ENCODE measurements around the gene ADCY5.

- TF ChIP-seq CTCF (IDR thresholded peaks at IDR 0.05) (no peak), EP300 (IDR thresholded peaks at IDR 0.05) (no peak), RCOR1 (IDR thresholded peaks at IDR 0.05; ENCODE audit: low read depth, low read length) (no peak), E2F6 (IDR thresholded peaks at IDR 0.05; ENCODE audit: borderline replicate concordance, low read depth) (no peak), MAZ (IDR thresholded peaks at IDR 0.05; ENCODE audit: borderline replicate concordance, low read depth, low read length) (no peak), USF2 (IDR thresholded peaks at IDR 0.05) (no peak), RAD21 (conservative IDR thresholded peaks at IDR 0.05 in 1 of 2, IDR thresholded peaks at IDR 0.05 in 1 of 2) (no peak), RFX5 (IDR thresholded peaks at IDR 0.05) (no peak), ZFP36 (IDR thresholded peaks at IDR 0.05; ENCODE audit: borderline replicate concordance, partially characterized antibody) (no peak), CEBPB (IDR thresholded peaks at IDR 0.05) (no peak)
These were observed 19.3 kb downstream of the ADCY5 start for GRCh38 chr3:123429362-123430125.

All from A549 (cell line).